Natural killer cell (primary cell): ENCODE results near the gene MMP2. TPM values are rescaled to one million over a fixed set of nuclear protein-coding genes. Genes with fewer than 3 reads are reported as not detected.

ENCODE experiments used
- ATAC-seq, 3 donors: fragments of 150-1000 bp in 2 of 3; fragments of 200-7000 bp in 1 of 3; cut with Tn5 transposase; 1 replicate in 1 of 3; 2 replicates in 2 of 3; pipeline ENCODE4 v1.10.0; 2021; ENCODE audit warnings: mild to moderate bottlenecking in 2 of 3, moderate library complexity in 2 of 3
- DNase-seq, 2 donors: peaks; one replicate each; pipeline versions ENCODE4 v3.0.0 to v3.0.0-alpha.2; 2013 to 2021; ENCODE audit warnings: mixed read lengths in 1 of 2
- H3K27ac ChIP-seq: one replicate; pipeline ENCODE4 v1.5.1; 2013; ENCODE audit warnings: mild to moderate bottlenecking, low read length
- H3K27me3 ChIP-seq: one replicate; pipeline ENCODE4 v1.6.1; 2013; ENCODE audit warnings: low read length; ENCODE audit not compliant: control insufficient read depth, insufficient read depth
- H3K36me3 ChIP-seq: one replicate; pipeline ENCODE4 v1.6.1; 2013; ENCODE audit warnings: low read length; ENCODE audit not compliant: control insufficient read depth, insufficient read depth
- H3K4me1 ChIP-seq: one replicate; pipeline ENCODE4 v1.6.1; 2013; ENCODE audit warnings: low read length; ENCODE audit not compliant: control insufficient read depth, insufficient read depth
- H3K4me3 ChIP-seq: one replicate; pipeline ENCODE4 v1.5.1; 2013; ENCODE audit warnings: low read length
- H3K9me3 ChIP-seq: one replicate; pipeline ENCODE4 v1.6.1; 2013; ENCODE audit warnings: low read length; ENCODE audit not compliant: control insufficient read depth, insufficient read depth
- H3K27ac Mint-ChIP-seq, 2 donors: one replicate each; pipeline ENCODE4 v1.8.0; 2022; ENCODE audit warnings: mild to moderate bottlenecking in 2 of 2, mixed read lengths in 2 of 2, moderate library complexity in 1 of 2
- H3K27me3 Mint-ChIP-seq, 2 donors: one replicate each; pipeline ENCODE4 v1.8.0; 2022; ENCODE audit warnings: low read depth in 2 of 2, mixed read lengths in 2 of 2
- H3K36me3 Mint-ChIP-seq: one replicate; pipeline ENCODE4 v1.8.0; 2022; ENCODE audit warnings: mixed read lengths
- H3K4me1 Mint-ChIP-seq, 2 donors: one replicate each; pipeline ENCODE4 v1.8.0; 2022; ENCODE audit warnings: mixed read lengths in 2 of 2
- H3K4me3 Mint-ChIP-seq: one replicate; pipeline ENCODE4 v1.8.0; 2022; ENCODE audit warnings: mild to moderate bottlenecking, moderate library complexity, mixed read lengths
- H3K9me3 Mint-ChIP-seq, 2 donors: one replicate each; pipeline ENCODE4 v1.8.0; 2022; ENCODE audit warnings: mixed read lengths in 2 of 2
- WGBS: methylation state at CpG from one replicate; pipeline ENCODE4 v1.1.7; 2013; ENCODE audit warnings: missing lambda C conversion rate; ENCODE audit not compliant: insufficient coverage; 5-methylcytosine and 5-hydroxymethylcytosine counted together
- intact Hi-C: fragments of 100-400 bp; cut with micrococcal nuclease; formaldehyde crosslinking; loops from one replicate; pipeline ENCODE4 v1.14.2; 2022
- total RNA-seq, 4 donors: library from RNA; stranded (reverse); fragments of 120-200 nt in 1 of 4; gene quantifications; one replicate each; pipeline versions ENCODE4 v1.2.3 to v1.2.4, GENCODE V29; 2013 to 2022
- TF ChIP-seq, protein P1 (sequence below): fragments of 200-600 bp; IDR thresholded peaks from one replicate; pipeline ENCODE4 v1.8.0; 2022; ENCODE audit warnings: antibody characterized with exemption

Gene MMP2
- total RNA-seq, 3 donors from 2014 or later (not counting 1 experiment from before 2014, with no cell fraction given), result not detected

DNA sequence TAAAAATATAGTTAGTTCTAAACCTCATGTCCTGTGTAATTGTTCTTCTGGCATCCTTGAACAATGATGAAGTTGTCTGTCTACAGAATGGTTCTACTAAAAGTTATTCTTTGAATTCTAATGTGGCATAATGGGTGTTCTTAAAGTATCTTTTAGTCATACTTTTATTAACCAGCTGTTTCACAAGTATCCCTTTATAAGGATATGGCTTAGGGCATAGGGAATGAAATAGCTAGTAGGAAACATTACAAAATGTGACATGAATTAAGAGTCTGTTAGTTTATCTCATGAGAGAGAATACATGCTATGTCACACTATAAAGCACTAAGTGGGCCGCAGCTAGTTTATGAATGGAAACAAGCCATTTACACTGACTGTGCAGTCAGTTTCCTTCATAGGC, 61.2 kb downstream of the MMP2 start:
- ATAC-seq (no peak), DNase-seq (no peak)
- no peaks in the 10 kb centered on the region for H3K4me1 Mint-ChIP-seq
- no peaks in the 10 kb centered on the region for H3K9me3 Mint-ChIP-seq
- Histone ChIP-seq H3K4me3 (no peak overlapping the region), H3K4me1 (no peaks in the 10 kb centered on the region), H3K27me3 (no peaks in the 10 kb centered on the region), H3K27ac (no peak overlapping the region), H3K36me3 (no peaks in the 10 kb centered on the region), H3K9me3 (no peaks in the 10 kb centered on the region)
- peaks cover 3 to 9% of the 10 kb centered on the region in 2 donors for H3K27me3 Mint-ChIP-seq
- no CpG with 5 or more reads among the region's 1 CpG for WGBS
- H3K36me3 Mint-ChIP-seq, result no peaks in the 10 kb centered on the region
- TF ChIP-seq, protein P1, sequence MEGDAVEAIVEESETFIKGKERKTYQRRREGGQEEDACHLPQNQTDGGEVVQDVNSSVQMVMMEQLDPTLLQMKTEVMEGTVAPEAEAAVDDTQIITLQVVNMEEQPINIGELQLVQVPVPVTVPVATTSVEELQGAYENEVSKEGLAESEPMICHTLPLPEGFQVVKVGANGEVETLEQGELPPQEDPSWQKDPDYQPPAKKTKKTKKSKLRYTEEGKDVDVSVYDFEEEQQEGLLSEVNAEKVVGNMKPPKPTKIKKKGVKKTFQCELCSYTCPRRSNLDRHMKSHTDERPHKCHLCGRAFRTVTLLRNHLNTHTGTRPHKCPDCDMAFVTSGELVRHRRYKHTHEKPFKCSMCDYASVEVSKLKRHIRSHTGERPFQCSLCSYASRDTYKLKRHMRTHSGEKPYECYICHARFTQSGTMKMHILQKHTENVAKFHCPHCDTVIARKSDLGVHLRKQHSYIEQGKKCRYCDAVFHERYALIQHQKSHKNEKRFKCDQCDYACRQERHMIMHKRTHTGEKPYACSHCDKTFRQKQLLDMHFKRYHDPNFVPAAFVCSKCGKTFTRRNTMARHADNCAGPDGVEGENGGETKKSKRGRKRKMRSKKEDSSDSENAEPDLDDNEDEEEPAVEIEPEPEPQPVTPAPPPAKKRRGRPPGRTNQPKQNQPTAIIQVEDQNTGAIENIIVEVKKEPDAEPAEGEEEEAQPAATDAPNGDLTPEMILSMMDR, result no peak
- H3K27ac Mint-ChIP-seq, result no peak overlapping the region
- intact Hi-C loops, result no loop called here
- H3K4me3 Mint-ChIP-seq, result no peak overlapping the region

DNA sequence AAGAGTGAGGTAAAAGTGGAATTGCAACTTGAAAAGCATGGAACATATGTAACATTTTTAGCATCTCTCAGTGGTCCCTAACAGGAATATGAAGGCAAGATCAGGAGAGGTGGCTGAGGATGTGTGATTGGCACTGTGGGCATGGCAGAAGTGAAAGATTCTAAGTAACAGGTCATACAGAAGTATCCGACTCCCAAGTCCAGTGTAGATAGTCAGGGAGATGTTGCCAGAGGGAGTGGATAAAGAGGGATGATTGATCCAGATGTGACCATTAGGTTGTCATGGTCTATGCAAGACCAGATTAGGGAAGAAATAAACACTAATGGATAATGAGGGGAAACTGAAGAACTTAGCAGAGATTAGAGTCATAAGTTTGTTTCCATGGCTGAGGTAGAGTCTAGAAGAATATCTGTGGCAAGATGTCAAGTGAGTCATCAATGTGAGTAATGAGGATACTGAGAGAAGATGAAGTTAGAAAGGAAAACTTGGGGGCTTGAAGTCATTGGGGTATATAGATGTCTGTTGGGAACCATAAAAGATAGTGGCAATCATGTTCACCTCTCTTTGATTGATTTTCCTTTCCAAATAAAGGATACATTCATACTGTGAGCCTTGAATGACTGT, 63.6 kb downstream of the MMP2 start:
- Mint-ChIP-seq H3K4me3 (no peak overlapping the region), H3K4me1 (no peaks in the 10 kb centered on the region), H3K27ac (no peak overlapping the region), H3K9me3 (no peaks in the 10 kb centered on the region), H3K27me3 (peaks cover 4 to 10% of the 10 kb centered on the region in 2 donors), H3K36me3 (no peaks in the 10 kb centered on the region)
- H3K9me3 ChIP-seq, result no peaks in the 10 kb centered on the region
- intact Hi-C loops, result no loop called here
- TF ChIP-seq, protein P1, result no peak
- WGBS, result 96% methylated on average over 1 of the region's 1 CpG
- no peak overlapping the region for H3K27ac ChIP-seq
- H3K4me1 ChIP-seq, result no peaks in the 10 kb centered on the region
- DNase-seq, result no peak
- no peaks in the 10 kb centered on the region for H3K27me3 ChIP-seq
- H3K4me3 ChIP-seq, result no peak overlapping the region
- no peak for ATAC-seq
- H3K36me3 ChIP-seq, result no peaks in the 10 kb centered on the region

DNA sequence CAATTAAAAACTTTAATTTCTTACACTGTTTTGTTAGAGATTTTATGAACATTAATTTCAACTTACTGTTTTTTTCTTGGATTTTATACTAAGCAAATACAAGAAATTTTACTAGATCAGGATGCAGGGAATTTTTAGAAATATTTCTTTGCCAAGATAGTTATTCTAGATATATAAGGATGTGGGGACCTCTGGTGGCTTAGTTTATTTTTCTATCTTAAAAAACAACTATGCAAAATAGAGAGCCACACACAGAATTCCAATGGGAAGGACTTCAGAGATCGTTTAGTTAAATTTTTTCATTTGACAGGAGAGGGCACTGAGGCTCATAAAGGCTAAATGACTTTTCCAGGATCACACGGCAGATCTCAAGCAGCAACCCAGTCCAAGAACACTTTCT, 64.5 kb downstream of the MMP2 start:
- Mint-ChIP-seq H3K27ac (no peak overlapping the region), H3K27me3 (peaks cover 4 to 10% of the 10 kb centered on the region in 2 donors), H3K4me3 (no peak overlapping the region), H3K9me3 (no peaks in the 10 kb centered on the region), H3K4me1 (no peaks in the 10 kb centered on the region), H3K36me3 (no peaks in the 10 kb centered on the region)
- TF ChIP-seq, protein P1, result no peak
- intact Hi-C loops, result no loop called here
- no peak overlapping the region for H3K4me3 ChIP-seq
- H3K36me3 ChIP-seq, result no peaks in the 10 kb centered on the region
- ATAC-seq, result no peak
- H3K4me1 ChIP-seq, result no peaks in the 10 kb centered on the region
- H3K9me3 ChIP-seq, result no peaks in the 10 kb centered on the region
- no peak for DNase-seq
- WGBS, result 83% methylated on average over 2 of the region's 2 CpGs
- H3K27me3 ChIP-seq, result no peaks in the 10 kb centered on the region
- H3K27ac ChIP-seq, result no peak overlapping the region

DNA sequence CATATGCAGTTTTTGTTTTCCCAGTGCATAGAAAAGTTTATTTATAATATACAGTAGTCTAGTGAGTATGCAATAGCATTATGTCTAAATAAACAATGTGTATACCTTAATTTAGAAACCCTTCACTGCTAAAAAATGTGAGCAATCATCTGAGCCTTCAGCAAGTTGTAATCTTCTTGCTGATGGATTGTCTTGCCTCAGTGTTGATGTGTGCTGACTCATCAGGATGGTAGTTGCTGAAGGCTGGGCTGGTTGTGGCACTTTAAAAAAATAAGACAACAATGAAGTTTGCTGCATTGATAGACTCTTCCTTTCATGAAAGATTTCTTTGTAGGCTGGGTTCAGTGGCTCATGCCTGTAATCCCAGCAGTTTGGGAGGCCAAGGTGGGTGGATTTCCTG, 73.6 kb downstream of the MMP2 start:
- H3K4me3 Mint-ChIP-seq, result no peak overlapping the region
- intact Hi-C loops, result no loop called here
- H3K27me3 ChIP-seq, result no peaks in the 10 kb centered on the region
- H3K27ac Mint-ChIP-seq, result no peak overlapping the region
- no peak for ATAC-seq
- H3K9me3 Mint-ChIP-seq, result peaks cover 0 to 2% of the 10 kb centered on the region in 2 donors
- H3K4me3 ChIP-seq, result no peak overlapping the region
- H3K27me3 Mint-ChIP-seq, result peaks cover 0 to 4% of the 10 kb centered on the region in 2 donors
- no peaks in the 10 kb centered on the region for H3K9me3 ChIP-seq
- no peak for DNase-seq
- H3K4me1 ChIP-seq, result no peaks in the 10 kb centered on the region
- no peak overlapping the region for H3K27ac ChIP-seq
- H3K36me3 Mint-ChIP-seq, result no peaks in the 10 kb centered on the region
- H3K4me1 Mint-ChIP-seq, result no peaks in the 10 kb centered on the region
- H3K36me3 ChIP-seq, result no peaks in the 10 kb centered on the region
- TF ChIP-seq, protein P1, result no peak
